Ishikawa (cell line): ENCODE data around the gene CFAP57.

ENCODE experiments used
- CEBPB ChIP-seq: IDR thresholded peaks from 2 replicates; pipeline ENCODE4 v1.6.1; 2012
- CREB1 ChIP-seq: IDR thresholded peaks from 2 replicates; pipeline ENCODE4 v1.6.1; 2012; ENCODE audit warnings: low read depth
- EGR1 ChIP-seq: IDR thresholded peaks from 2 replicates; pipeline ENCODE4 v1.6.1; 2012
- EP300 ChIP-seq: IDR thresholded peaks from 2 replicates; pipeline ENCODE4 v1.6.1; 2012; ENCODE audit warnings: borderline replicate concordance
- FOXM1 ChIP-seq: IDR thresholded peaks from 2 replicates; pipeline ENCODE4 v1.6.1; 2012; ENCODE audit warnings: low read depth, borderline replicate concordance
- NFIC ChIP-seq: IDR thresholded peaks from 2 replicates; pipeline ENCODE4 v1.6.1; 2012
- RAD21 ChIP-seq: IDR thresholded peaks from 2 replicates; pipeline ENCODE4 v1.6.1; 2012; ENCODE audit warnings: low read depth
- TAF1 ChIP-seq: IDR thresholded peaks from 2 replicates; pipeline ENCODE4 v1.6.1; 2012; ENCODE audit warnings: low read depth, mild to moderate bottlenecking
- TCF12 ChIP-seq: IDR thresholded peaks from 2 replicates; pipeline ENCODE4 v1.6.1; 2012; ENCODE audit warnings: low read depth
- TEAD4 ChIP-seq: IDR thresholded peaks from 2 replicates; pipeline ENCODE4 v1.6.1; 2012
- YY1 ChIP-seq: IDR thresholded peaks from 2 replicates; pipeline ENCODE4 v1.6.1; 2012; ENCODE audit warnings: low read depth
- ZBTB7A ChIP-seq: IDR thresholded peaks from 2 replicates; pipeline ENCODE4 v1.6.1; 2012; ENCODE audit warnings: low read depth
- TF ChIP-seq, protein P1 (sequence below): IDR thresholded peaks from 2 replicates; pipeline ENCODE4 v1.6.1; 2012
- TF ChIP-seq, protein P2 (sequence below): IDR thresholded peaks from 2 replicates; pipeline ENCODE4 v1.6.1; 2012; ENCODE audit warnings: low read depth, mild to moderate bottlenecking
- TF ChIP-seq, protein P3 (sequence below): IDR thresholded peaks from 2 replicates; pipeline ENCODE4 v1.6.1; 2012

CFAP57 gene

DNA sequence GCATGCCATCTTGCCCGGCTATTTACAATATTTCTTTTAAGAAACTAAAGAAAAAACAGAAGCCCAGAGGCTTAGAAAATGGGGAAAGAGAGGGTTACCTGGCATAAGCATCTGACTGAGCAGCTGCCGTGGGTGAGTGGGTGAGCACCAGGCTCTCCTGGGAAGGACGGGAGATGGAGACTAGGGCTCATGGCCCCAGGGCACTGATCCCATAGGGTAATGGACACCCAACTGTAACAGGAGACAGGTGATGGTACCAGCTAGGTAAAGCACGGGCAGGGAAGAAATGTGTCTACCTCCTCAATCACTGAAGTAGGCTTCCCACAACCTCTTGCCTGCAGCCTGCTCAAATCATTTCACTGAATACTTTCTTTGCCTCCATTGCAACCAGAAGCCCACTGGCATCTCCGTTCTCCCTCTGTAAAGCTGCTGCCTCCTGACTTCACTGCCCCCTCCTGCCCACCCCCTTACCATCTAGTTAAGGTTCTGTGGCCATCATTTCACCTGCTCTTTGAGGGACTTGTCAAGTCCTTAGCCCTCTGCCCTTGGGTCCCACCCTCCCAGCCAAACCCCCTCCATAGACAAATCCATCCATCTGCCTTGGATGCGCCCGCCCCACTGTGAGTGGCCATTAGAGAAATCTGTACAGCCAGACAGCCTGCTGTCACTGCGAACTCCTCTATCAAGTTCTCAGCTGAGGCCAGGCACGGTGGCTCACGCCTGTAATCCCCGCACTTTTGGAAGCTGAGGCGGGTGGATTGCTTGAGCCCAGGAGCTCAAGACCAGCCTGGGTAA, 103.9 kb downstream of the CFAP57 start:
- no peak for TF ChIP-seq YY1
- TF ChIP-seq NFIC, result no peak
- TF ChIP-seq, protein P1, sequence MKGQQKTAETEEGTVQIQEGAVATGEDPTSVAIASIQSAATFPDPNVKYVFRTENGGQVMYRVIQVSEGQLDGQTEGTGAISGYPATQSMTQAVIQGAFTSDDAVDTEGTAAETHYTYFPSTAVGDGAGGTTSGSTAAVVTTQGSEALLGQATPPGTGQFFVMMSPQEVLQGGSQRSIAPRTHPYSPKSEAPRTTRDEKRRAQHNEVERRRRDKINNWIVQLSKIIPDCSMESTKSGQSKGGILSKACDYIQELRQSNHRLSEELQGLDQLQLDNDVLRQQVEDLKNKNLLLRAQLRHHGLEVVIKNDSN, result no peak
- no peak for TF ChIP-seq CREB1
- no peak for TF ChIP-seq EP300
- TF ChIP-seq TCF12, result no peak
- no peak for TF ChIP-seq TAF1
- TF ChIP-seq RAD21, result no peak

DNA sequence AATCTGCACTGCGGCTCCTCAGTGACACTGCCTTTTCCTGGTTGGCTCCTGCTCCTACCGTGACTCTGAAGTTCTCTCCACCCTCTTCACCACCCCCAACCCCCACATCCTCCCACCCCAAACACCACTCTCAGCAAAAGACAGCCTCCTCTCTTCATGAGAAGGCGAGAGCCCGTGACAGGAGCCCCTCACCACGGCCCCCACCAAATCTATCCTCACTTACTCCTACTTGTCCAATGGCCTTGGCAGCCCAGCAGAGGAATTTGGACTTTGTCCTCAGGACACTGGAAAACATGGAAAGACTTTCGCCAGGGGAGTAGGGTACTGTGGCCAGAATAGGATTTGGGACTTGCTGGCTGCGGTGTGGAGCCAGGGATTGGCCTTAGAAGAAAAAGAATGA, 104.5 kb downstream of the CFAP57 start:
- no peak for TF ChIP-seq TCF12
- TF ChIP-seq CEBPB, result no peak
- TF ChIP-seq EP300, result no peak
- no peak for TF ChIP-seq RAD21
- TF ChIP-seq NFIC, result no peak

DNA sequence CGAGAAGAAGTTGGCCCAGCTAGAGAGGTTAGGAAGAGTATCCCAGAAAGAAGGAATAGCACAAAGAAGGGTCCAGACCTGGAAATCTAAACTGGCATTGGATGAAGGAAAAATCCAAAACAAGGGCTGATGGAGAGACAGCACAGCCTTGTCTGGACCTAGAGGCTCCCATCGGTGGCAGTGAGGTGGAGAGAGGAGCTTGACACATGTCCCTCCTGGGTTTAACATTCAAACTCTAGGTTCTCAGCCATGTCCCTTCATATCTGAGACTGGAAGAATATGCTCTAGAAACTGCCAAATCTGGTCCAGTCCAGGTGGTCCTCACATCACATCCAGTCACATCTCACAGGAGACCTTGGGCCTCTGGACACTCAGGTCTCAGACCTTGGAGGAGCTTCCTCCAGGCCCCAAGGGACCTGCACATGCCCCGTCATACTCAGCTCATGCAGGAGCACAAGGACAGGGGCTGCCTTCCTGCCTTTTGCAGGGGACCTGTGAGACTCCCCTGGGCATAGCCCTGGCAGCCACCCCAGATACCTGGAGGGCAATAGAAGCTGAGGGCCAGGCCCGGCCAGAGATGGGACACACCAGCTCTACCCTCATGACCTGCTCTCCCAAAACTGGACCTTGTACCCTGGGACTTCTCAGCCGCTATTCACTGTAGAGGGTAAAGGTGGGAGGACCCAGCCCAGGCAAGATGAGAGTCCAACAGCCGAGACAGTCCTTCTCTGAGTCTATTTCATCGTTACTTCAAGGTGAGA, 105.2 kb downstream of the CFAP57 start:
- TF ChIP-seq TCF12 (no peak), TAF1 (no peak), YY1 (no peak), NFIC (no peak), EP300 (no peak), ZBTB7A (no peak), RAD21 (no peak), EGR1 (no peak), CREB1 (no peak), CEBPB (no peak), TEAD4 (no peak), FOXM1 (no peak)
- TF ChIP-seq, protein P2, sequence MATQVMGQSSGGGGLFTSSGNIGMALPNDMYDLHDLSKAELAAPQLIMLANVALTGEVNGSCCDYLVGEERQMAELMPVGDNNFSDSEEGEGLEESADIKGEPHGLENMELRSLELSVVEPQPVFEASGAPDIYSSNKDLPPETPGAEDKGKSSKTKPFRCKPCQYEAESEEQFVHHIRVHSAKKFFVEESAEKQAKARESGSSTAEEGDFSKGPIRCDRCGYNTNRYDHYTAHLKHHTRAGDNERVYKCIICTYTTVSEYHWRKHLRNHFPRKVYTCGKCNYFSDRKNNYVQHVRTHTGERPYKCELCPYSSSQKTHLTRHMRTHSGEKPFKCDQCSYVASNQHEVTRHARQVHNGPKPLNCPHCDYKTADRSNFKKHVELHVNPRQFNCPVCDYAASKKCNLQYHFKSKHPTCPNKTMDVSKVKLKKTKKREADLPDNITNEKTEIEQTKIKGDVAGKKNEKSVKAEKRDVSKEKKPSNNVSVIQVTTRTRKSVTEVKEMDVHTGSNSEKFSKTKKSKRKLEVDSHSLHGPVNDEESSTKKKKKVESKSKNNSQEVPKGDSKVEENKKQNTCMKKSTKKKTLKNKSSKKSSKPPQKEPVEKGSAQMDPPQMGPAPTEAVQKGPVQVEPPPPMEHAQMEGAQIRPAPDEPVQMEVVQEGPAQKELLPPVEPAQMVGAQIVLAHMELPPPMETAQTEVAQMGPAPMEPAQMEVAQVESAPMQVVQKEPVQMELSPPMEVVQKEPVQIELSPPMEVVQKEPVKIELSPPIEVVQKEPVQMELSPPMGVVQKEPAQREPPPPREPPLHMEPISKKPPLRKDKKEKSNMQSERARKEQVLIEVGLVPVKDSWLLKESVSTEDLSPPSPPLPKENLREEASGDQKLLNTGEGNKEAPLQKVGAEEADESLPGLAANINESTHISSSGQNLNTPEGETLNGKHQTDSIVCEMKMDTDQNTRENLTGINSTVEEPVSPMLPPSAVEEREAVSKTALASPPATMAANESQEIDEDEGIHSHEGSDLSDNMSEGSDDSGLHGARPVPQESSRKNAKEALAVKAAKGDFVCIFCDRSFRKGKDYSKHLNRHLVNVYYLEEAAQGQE, result no peak
- TF ChIP-seq, protein P1, result no peak

DNA sequence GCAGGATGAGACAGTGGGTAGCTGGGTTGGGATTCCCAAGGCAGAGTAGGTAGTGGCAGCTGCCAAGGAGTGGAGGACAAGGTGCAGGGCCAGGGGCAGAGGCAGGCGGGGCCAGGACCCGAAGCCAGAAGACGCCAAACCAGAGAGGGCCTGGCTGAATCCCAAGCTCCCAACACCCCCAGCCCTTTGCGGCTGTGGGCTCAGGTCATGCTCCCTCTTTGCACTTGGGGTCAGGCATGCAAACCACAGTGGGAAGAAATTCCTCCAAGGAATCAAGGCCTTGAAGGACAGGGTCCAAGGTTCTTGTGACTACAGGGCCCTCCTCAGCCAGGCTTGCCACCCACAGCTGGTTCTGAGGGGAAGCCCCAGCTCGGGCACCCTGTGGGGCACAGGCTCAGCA, 107.0 kb downstream of the CFAP57 start:
- TF ChIP-seq, protein P2, result no peak
- no peak for TF ChIP-seq NFIC
- TF ChIP-seq RAD21, result no peak
- no peak for TF ChIP-seq YY1
- TF ChIP-seq, protein P1, result no peak
- TF ChIP-seq FOXM1, result no peak
- no peak for TF ChIP-seq ZBTB7A
- TF ChIP-seq, protein P3, sequence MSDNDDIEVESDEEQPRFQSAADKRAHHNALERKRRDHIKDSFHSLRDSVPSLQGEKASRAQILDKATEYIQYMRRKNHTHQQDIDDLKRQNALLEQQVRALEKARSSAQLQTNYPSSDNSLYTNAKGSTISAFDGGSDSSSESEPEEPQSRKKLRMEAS, result no peak
- no peak for TF ChIP-seq CEBPB
- TF ChIP-seq TCF12, result no peak
- TF ChIP-seq TEAD4, result no peak
- TF ChIP-seq EGR1, result no peak
- TF ChIP-seq TAF1, result no peak
- no peak for TF ChIP-seq CREB1
- no peak for TF ChIP-seq EP300

DNA sequence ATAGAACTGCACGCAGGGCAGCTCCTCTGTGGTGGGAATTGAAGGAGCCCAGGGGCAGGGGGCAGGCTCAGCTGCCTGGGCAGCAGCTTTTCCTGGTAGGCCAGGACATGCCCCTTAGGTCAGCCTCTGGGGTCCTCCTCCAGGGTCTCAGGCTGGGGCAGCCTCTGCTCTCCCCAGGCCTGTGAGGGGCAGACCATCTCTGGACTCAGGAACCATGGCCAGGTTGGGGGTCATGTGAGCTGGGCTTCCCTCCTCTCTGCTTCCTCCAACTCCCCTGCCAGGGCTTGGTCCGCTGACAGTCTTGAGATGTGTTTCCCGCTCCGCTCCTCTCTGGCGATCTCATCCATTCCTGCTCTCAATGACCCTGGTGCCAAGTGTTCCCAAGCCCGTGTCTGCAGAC, 107.5 kb downstream of the CFAP57 start:
- TF ChIP-seq, protein P3, result no peak
- TF ChIP-seq, protein P2, result no peak
- no peak for TF ChIP-seq FOXM1
- TF ChIP-seq CEBPB, result no peak
- TF ChIP-seq EP300, result no peak
- TF ChIP-seq TCF12, result no peak
- TF ChIP-seq RAD21, result no peak
- no peak for TF ChIP-seq CREB1
- TF ChIP-seq ZBTB7A, result no peak
- TF ChIP-seq, protein P1, result no peak
- no peak for TF ChIP-seq NFIC
- TF ChIP-seq EGR1, result no peak
